GM15510 (cell line): Measurements from ENCODE around the gene HSF4.

ENCODE experiments used
- POLR2A ChIP-seq: IDR thresholded peaks from 3 replicates; pipeline ENCODE4 v1.6.1; 2011; ENCODE audit warnings: borderline replicate concordance; ENCODE audit not compliant: insufficient read length; ENCODE audit errors: extremely low read depth

The HSF4 gene

DNA sequence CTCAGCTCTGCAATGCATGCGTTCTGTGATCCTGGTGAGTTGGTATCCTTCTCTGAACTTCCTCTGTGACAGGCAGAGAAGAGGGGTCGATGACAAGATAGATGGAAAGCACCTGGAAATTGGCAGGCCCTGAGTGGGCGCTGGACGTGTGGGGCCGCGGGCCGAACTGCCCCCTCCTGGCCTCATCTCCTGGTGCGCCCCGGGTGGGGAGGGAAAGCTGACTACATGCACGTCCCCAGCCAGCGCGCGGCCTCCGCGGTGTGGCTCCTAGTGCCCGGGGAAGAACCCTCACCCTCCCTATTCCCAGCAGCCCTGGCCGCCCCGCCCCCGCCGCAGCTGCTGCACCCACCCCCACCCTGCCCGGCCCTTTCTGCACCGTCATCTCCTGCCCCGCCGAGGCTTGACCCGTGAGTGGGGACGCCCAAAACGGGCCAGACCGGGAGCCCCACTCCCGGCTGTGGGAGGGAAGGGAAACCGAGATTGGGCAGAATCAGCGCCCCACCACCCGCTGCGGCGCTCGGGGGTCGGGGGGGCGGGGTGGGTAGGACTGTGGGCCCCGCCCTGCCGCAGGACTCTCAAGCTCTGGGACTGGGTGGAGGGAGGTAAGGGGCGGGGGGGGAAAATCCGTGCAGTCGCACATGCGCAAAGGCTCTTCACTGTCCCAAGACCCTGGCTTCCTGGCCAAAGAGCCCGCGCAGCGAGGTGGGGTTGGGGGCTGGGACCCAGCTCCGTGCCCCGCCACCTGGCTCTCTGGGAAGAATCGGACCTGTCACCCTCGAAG lies 5.8 kb downstream of the HSF4 start, which contains the start of gene NOL3:
Gene NOL3 (plus strand): TSS at position 371 of the 781 bp plus-strand sequence.
- TF ChIP-seq POLR2A: no peak

DNA sequence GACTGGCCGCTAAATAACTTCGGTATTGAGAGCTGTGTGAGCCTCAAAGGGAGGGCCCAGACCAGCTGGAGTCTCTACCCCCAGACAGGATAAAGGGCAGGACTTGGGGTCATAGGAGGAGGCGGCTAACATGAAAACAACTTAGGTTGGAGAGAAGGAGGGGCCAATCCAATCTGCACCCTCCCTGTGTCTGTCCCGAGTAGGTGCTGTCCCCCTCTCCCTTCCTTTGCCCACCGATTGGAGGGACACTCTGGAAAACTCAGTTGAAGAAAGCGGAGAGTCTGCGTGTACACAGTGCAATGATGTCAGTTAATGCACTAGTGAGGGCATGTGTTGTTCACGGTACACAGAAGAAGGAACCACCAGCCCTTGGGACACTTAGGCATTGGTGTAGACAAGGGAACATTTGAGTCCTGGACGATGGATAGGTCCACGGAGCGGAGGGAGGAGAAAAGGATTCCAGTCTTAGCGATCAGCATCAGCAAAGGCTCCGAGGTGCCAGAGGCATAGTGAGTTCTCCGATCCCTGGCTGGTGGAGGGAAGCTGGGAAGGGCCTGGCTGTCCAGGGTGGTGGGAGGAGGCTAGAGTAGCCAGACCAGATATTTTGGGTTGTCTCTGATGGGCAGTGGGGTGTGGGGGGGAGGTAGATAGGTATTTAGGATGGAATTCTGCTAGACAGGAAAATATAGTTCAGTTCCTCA lies 6.6 kb downstream of the HSF4 start:
- TF ChIP-seq POLR2A: no peak

DNA sequence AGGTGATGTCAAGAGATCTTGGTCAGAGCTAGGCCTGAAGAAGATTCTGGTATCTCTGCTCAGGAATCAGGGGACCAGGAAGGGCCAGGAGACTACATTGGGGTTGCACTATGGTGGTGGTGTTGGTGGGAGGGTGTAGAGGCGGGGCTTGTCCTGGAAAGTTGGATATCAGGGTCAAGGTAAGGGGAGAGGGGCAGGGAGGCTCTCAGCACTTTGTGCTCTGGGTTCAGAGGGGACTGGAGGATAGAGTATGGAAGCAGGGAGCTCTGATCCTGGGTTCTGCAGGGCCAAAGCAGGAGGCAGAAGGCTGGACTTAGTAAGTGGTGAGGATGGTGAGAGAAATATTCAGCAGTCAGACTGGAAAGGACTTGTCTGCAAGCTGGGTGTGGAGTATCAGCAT lies 8.8 kb downstream of the HSF4 start:
- TF ChIP-seq POLR2A: no peak

DNA sequence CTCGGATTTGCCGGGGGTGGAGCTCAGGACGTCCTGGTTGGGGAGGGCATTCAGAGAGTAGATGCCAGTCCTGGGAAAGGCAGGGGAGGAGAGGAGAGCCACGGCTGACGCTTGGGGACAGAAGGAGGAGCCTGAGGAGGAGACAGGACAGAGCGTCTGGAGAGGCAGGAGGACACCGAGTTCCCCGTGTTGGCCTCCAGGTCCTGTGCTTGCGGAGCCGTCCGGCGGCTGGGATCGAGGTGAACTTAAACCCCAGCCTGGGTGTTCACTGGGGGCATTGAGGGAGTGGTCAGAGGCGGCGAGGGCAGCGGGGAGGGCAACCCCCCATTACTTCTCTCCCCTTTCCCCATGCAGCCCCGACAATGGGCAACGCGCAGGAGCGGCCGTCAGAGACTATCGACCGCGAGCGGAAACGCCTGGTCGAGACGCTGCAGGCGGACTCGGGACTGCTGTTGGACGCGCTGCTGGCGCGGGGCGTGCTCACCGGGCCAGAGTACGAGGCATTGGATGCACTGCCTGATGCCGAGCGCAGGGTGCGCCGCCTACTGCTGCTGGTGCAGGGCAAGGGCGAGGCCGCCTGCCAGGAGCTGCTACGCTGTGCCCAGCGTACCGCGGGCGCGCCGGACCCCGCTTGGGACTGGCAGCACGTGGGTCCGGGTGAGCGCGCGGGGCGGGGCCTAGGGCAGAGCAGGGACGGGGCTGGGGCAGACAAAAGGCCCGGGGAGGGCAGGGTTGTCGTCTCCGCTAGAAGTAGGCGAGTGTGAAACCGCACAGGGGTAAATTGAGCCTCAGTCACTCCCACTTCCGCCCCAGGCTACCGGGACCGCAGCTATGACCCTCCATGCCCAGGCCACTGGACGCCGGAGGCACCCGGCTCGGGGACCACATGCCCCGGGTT lies 9.5 kb downstream of the HSF4 start:
- TF ChIP-seq POLR2A: peak; percentile 42

DNA sequence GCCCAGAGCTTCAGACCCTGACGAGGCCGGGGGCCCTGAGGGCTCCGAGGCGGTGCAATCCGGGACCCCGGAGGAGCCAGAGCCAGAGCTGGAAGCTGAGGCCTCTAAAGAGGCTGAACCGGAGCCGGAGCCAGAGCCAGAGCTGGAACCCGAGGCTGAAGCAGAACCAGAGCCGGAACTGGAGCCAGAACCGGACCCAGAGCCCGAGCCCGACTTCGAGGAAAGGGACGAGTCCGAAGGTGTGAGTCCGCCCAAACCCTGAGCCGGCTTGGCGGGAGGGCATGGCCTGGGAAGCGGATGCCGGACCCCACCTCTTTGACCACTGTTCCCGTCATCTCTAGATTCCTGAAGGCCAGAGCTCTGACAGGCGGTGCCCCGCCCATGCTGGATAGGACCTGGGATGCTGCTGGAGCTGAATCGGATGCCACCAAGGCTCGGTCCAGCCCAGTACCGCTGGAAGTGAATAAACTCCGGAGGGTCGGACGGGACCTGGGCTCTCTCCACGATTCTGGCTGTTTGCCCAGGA lies 10.2 kb downstream of the HSF4 start:
- no peak for TF ChIP-seq POLR2A

DNA sequence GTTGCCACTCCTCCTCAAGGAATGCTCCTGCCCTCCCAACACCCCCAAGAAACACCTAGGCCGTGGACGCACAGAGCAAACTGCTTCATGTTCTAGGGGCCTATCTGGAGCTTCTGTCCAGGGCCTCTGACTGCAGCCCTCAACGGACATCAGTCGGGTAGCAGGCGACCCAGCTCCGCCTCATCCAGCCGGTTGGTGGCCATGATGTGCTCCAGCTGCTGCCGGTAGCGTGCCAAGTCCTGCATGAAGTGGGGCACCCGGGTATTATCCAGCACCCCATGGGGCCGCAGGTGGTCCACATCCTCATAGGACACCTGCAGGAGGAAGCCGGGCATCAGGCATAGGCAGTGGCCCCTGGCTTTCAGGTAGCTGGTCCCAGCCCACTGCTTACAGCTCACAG lies 12.1 kb downstream of the HSF4 start:
- TF ChIP-seq POLR2A: no peak

DNA sequence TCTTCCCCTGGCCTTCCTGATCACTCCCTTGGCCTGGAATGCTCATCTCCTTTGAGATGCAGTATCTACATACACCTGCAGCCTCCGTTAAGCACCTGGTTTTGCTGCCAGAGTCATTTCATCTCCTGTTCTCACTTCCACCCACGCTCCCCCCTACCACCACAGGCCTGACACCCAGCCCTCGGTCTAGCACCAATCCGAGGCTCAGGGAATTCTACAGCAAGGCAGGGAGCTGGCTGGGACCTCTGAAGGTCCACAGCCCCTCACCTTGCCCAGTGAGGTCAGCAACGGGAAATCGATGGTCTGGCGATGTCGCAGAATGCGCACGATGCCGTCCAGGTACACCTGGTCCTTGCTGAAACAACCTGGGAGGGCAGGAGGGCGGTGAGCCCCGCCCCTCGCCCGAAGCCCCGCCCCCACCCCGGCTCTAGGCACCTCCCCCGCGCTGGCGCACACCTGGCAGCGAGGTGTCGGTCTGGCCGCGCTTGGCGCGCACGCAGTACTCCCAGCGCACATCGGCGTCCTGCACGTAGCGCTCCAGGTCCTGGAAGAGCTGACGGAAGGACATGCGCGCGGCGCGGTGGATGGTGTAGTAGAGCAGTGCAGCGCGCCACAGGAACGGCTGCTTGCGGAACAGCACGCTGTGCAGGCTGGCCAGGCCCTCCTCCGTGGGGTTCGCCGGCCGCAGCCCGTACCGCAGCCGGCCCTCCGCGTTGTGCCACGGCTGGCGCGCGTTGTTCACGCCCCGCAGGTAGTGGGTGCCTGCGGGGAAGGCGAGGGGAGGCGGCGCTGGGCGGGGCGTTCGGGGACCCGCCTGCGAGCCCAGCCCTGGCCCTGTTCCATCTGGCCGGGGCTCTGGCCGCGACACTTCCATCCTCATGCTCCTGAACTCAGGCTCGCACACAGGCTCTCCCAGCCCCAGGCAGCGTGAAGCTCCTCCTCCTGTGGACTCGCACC lies 13.5 kb downstream of the HSF4 start:
- no peak for TF ChIP-seq POLR2A

DNA sequence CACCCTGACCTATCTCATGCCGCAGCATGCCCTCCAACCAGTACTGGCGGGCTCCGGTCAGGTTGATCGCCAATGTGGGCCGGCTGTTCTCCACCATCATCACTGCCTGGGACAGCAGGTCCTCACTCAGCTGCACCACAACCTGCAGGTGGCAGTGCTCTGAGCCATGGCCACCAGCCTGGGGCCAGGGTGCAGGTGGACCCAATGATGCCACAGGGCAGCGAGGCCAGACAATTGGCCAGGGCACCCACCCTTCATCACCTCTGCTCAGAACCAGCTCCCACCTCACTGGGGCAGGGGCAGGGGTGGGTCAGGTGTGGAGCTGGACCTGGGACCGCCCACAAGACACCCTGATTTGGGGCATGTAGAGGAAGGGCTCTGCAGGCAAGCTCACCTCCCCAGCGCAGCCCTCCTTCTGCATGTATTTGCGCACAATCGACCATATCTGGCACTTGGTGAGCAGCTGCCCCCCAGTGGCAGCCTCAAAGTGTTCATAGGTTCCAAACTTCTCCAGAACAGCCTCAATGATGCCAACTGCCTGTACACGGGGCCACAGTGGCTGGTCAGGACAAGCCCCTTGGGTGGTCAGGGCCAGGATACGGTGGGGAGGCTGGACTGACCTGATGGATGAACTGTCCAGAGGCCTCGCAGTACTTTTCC lies 15.0 kb downstream of the HSF4 start:
- no peak for TF ChIP-seq POLR2A

DNA sequence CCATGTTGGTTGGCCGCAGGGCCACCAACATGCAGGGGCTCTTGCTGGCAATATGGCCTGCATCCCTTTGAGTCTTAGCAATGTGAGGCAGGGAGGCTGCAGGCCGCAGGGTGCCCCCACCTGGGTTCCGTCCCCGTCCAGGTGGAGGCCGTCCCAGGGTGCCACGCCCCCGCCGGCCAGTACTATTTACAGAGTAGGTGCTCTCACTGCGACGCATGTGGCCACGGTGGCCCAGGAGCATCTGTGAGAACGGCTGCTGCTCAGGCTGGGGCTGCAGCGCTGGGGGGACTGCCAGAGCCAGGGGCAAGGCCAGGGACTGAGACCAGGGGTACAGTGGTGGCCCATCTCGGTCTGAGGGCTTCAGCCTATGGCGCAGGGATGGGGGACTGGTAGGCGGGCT lies 15.6 kb downstream of the HSF4 start:
- no peak for TF ChIP-seq POLR2A

DNA sequence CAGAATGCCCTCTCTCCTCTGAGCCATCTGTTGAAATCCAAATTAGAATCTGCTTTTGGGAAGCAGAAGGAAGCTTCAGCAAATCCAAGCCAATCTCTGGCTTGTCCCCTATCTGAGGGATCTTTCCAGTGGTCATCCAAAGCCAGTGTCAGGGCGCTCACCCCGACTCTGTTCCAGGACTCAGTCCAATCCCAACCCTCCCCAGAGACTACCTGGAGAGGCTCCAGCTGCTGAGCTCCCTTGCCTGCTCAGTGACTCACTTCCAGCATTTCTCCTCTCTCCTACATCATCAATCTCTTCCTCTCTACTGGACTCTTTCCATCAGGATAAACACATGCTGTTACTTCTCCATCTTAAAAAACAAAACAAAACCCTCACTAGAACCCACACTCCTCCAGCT lies 16.8 kb downstream of the HSF4 start:
- TF ChIP-seq POLR2A: no peak

DNA sequence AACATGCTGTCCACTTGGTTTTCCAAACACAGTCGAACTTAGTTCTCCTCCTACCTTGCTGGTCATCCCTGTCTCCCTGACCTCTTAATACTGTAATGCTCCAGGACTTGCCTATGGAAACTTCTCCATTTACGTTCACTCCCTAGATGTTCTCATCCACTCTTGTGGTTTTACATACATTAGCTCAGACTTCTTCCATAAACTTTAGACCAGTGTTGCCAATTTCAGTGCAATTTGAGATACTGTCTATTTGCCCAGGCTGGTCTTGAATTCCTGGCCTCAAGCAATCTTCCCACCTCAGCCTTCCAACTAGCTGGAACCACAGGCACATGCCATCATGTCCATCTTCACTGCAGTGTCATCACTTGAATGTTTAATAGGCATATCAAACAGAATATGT lies 17.7 kb downstream of the HSF4 start:
- no peak for TF ChIP-seq POLR2A

DNA sequence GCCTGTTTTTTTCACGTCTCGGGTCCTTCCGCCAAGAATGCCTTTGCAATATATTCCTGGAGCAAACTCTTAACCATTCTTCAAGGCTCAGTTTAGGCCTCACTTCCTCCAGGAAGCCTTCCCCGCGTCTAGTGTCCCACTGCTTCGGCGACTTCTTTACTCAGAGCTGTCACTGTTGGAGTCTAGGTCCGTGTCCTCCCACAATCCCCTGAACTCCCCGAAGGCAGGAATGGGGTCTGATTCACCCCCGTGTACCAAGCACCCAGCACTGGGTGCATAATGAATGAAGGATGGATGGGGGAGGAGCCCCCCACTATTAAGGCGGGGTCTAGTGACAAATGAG lies 18.7 kb downstream of the HSF4 start:
- TF ChIP-seq POLR2A: peak; percentile 8
